Gastrocnemius medialis (tissue), 4 donors: ENCODE measurements around the gene CHCHD3. TPM values are rescaled to one million over a fixed set of nuclear protein-coding genes. Genes with fewer than 3 reads are reported as not detected.

ENCODE experiments used
- ATAC-seq, 2 donors: fragments of 150-250 bp; one replicate each; pipeline ENCODE4 v1.9.1; 2016
- DNase-seq, 2 donors: peaks; one replicate each; pipeline ENCODE4 v3.0.0-alpha.2; 2019
- H3K27ac ChIP-seq, 4 donors: fragments of 200-600 bp; sonication (generic); 1 replicate in 1 of 4; 2 replicates in 3 of 4; pipeline ENCODE4 v1.5.1; 2016 to 2018; ENCODE audit warnings: mild to moderate bottlenecking in 2 of 4, moderate library complexity in 1 of 4
- H3K27me3 ChIP-seq, 3 donors: fragments of 200-600 bp; sonication (generic) in 2 of 3; 1 replicate in 1 of 3; 2 replicates in 2 of 3; pipeline versions ENCODE4 v1.5.1 to v1.6.0; 2016 to 2019; ENCODE audit warnings: mild to moderate bottlenecking in 1 of 3, moderate library complexity in 1 of 3
- H3K36me3 ChIP-seq, 2 donors: fragments of 200-600 bp; sonication (generic) in 1 of 2; one replicate each; pipeline ENCODE4 v1.5.1; 2017 to 2018
- H3K4me1 ChIP-seq, 2 donors: fragments of 200-600 bp; sonication (generic) in 1 of 2; one replicate each; pipeline ENCODE4 v1.5.1; 2016 to 2017; ENCODE audit warnings: mild to moderate bottlenecking in 2 of 2
- H3K4me3 ChIP-seq, 4 donors: fragments of 200-600 bp; sonication (generic) in 3 of 4; 1 replicate in 1 of 4; 2 replicates in 3 of 4; pipeline ENCODE4 v1.5.1; 2016 to 2019; ENCODE audit warnings: mild to moderate bottlenecking in 2 of 4
- H3K9me3 ChIP-seq, 3 donors: fragments of 200-600 bp; sonication (generic) in 2 of 3; 1 replicate in 1 of 3; 2 replicates in 2 of 3; pipeline ENCODE4 v1.5.1; 2016 to 2019
- CTCF ChIP-seq, 5 experiments: fragments of 450-650 bp in 3 of 5; fragments of 200-600 bp in 2 of 5; sonication (generic) in 2 of 5; IDR thresholded peaks in 4 of 5; conservative IDR thresholded peaks in 1 of 5; 1 replicate in 4 of 5; 2 replicates in 1 of 5; pipeline ENCODE4 v1.5.1; 2016 to 2019; ENCODE audit warnings: antibody characterized with exemption in 5 of 5, mild to moderate bottlenecking in 3 of 5, moderate library complexity in 3 of 5
- POLR2A ChIP-seq, 2 donors: fragments of 450-650 bp; IDR thresholded peaks; one replicate each; pipeline ENCODE4 v1.6.1; 2017; ENCODE audit warnings: antibody characterized with exemption in 2 of 2, mild to moderate bottlenecking in 2 of 2, moderate library complexity in 2 of 2
- in situ Hi-C, 4 donors: fragments of 200-750 bp; cut with MboI; loops; one replicate each; pipeline versions ENCODE4 v1.15.0 to v1.8.0; 2017; ENCODE audit warnings: low sequenced_read_pairs in 4 of 4
- intact Hi-C: fragments of 100-400 bp; cut with DNase I; formaldehyde crosslinking; loops from one replicate; pipeline ENCODE4 v1.15.1; 2023; ENCODE audit warnings: low total_unique reads
- total RNA-seq, 4 donors: library from RNA; depleted of rRNA; stranded (reverse); fragments of >200 nt; gene quantifications; one replicate each; pipeline versions ENCODE4 v1.1.0 to v1.2.3, GENCODE V29; 2016

CHCHD3 gene
- total RNA-seq, 4 donors from 2014 or later, result 110 to 177 (median 131) TPM

GRCh38 chr7:133050200-133050995 is 31.5 kb downstream of the CHCHD3 start:
- peaks cover 38 to 47% of the 10 kb centered on the region in 2 donors for H3K4me1 ChIP-seq
- TF ChIP-seq POLR2A (IDR thresholded peaks at IDR 0.05) (no peak), CTCF (IDR thresholded peaks at IDR 0.05 in 4 of 5, conservative IDR thresholded peaks at IDR 0.05 in 1 of 5) (no peak)
- H3K36me3 ChIP-seq, result no peaks in the 10 kb centered on the region
- DNase-seq (no peak), ATAC-seq (no peak)
- no peaks in the 10 kb centered on the region for H3K9me3 ChIP-seq
- in situ Hi-C loops (no loop called here), intact Hi-C loops (no loop called here)
- no peaks in the 10 kb centered on the region for H3K27me3 ChIP-seq
- no peak overlapping the region for H3K4me3 ChIP-seq
- H3K27ac ChIP-seq, result peak overlapping the region; percentile 17 to 77 (median 72)

- H3K4me1 ChIP-seq, result peaks cover 33 to 34% of the 10 kb centered on the region in 2 donors
- intact Hi-C loops (no loop called here), in situ Hi-C loops (no loop called here)
- H3K27ac ChIP-seq, result no peak overlapping the region
- no peaks in the 10 kb centered on the region for H3K27me3 ChIP-seq
- no peak overlapping the region for H3K4me3 ChIP-seq
- H3K36me3 ChIP-seq, result no peaks in the 10 kb centered on the region
- no peaks in the 10 kb centered on the region for H3K9me3 ChIP-seq
- TF ChIP-seq POLR2A (IDR thresholded peaks at IDR 0.05) (no peak), CTCF (IDR thresholded peaks at IDR 0.05 in 4 of 5, conservative IDR thresholded peaks at IDR 0.05 in 1 of 5) (no peak)
- no peak for DNase-seq
- no peak for ATAC-seq
These were observed 33.3 kb downstream of the CHCHD3 start for GRCh38 chr7:133048589-133048988.

- TF ChIP-seq POLR2A (IDR thresholded peaks at IDR 0.05), result no peak
- TF ChIP-seq CTCF (IDR thresholded peaks at IDR 0.05 in 4 of 5, conservative IDR thresholded peaks at IDR 0.05 in 1 of 5), result no peak
- in situ Hi-C loops, result no loop called here
These were observed 34.6 kb downstream of the CHCHD3 start for GRCh38 chr7:133047321-133047720.

GRCh38 chr7:133044722-133045473 is 37.0 kb downstream of the CHCHD3 start:
- in situ Hi-C loops (no loop called here), intact Hi-C loops (no loop called here)
- Histone ChIP-seq H3K9me3 (no peaks in the 10 kb centered on the region), H3K27ac (no peak overlapping the region), H3K4me3 (no peak overlapping the region), H3K27me3 (no peaks in the 10 kb centered on the region), H3K4me1 (peaks cover 0 to 5% of the 10 kb centered on the region in 2 donors), H3K36me3 (no peaks in the 10 kb centered on the region)
- TF ChIP-seq CTCF (IDR thresholded peaks at IDR 0.05 in 4 of 5, conservative IDR thresholded peaks at IDR 0.05 in 1 of 5), result no peak
- no peak for TF ChIP-seq POLR2A (IDR thresholded peaks at IDR 0.05)
- ATAC-seq, result no peak
- DNase-seq, result no peak

More at GRCh38 chr7:133047321-133047720, 34.6 kb downstream of the CHCHD3 start:
- no peaks in the 10 kb centered on the region for H3K9me3 ChIP-seq
- peaks cover 20 to 21% of the 10 kb centered on the region in 2 donors for H3K4me1 ChIP-seq
- DNase-seq, result no peak
- intact Hi-C loops, result no loop called here
- no peak overlapping the region for H3K27ac ChIP-seq
- no peak for ATAC-seq
- no peak overlapping the region for H3K4me3 ChIP-seq
- H3K27me3 ChIP-seq, result no peaks in the 10 kb centered on the region
- no peaks in the 10 kb centered on the region for H3K36me3 ChIP-seq
